ENCODE results near the gene SLC44A1.

SLC44A1 gene

DNA sequence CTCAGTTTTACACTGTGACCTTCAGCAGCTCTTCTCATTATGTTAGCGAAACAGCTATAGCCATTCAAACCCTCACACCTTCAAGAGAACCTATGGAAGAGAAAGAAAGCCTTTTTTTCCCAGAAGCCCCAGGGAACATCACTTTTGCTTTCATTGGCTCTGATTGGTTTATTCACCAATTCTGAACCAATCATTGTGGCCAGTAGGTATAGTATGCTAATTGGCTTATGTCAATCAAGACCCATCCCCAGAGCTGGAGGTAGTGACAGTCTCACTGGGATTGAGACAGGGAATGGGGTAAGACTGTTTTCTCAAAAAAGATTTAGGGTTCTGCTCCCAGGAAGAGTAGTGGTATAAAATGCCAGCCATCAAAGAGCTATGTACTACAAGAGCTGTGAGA, 129.3 kb downstream of the SLC44A1 start:
- no peak overlapping the region for H3K4me3 ChIP-seq (ENCODE audit: low read depth, low read length)
- TF ChIP-seq, protein P1, sequence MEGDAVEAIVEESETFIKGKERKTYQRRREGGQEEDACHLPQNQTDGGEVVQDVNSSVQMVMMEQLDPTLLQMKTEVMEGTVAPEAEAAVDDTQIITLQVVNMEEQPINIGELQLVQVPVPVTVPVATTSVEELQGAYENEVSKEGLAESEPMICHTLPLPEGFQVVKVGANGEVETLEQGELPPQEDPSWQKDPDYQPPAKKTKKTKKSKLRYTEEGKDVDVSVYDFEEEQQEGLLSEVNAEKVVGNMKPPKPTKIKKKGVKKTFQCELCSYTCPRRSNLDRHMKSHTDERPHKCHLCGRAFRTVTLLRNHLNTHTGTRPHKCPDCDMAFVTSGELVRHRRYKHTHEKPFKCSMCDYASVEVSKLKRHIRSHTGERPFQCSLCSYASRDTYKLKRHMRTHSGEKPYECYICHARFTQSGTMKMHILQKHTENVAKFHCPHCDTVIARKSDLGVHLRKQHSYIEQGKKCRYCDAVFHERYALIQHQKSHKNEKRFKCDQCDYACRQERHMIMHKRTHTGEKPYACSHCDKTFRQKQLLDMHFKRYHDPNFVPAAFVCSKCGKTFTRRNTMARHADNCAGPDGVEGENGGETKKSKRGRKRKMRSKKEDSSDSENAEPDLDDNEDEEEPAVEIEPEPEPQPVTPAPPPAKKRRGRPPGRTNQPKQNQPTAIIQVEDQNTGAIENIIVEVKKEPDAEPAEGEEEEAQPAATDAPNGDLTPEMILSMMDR (IDR thresholded peaks at IDR 0.05; ENCODE audit: low read depth, low read length): no peak

DNA sequence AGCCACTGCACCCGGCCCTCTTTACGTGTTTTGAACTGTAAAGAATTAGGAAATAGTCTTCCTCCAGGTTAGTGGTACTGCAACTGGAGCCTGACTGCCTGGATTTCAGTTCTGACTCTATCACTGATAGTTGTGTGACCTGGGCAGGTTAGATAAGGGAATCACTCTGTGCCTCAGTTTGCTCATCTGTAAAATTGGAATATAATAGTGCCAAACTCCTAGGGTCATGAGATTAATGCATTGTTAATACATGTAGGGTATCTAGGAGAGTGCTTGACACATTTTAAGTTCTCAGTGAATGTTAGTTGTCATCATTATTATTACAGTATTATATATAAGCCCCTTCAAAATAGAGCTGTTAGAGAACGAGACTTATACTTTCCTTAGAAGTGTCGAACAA, 130.9 kb downstream of the SLC44A1 start:
- TF ChIP-seq, protein P1 (IDR thresholded peaks at IDR 0.05; ENCODE audit: low read depth, low read length): no peak
- no peak overlapping the region for H3K4me3 ChIP-seq (ENCODE audit: low read depth, low read length)

DNA sequence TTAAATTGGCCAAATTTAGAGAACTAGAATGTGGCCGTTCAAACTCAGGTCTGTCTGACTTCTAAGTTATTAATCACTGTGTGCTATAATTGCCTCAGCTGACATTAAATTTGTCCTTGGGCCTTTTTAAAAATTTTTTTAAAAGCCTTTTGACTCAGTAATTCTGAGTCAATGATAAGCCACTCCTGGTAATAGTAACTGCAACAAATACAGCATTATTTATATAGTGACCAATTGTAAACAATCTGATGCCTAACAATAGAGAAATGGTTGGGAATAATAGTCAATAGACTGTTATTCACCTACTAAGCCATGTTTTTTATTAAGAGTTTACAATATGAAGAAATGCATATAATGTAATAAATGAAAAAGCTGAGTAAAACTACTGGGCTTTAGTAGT, 132.4 kb downstream of the SLC44A1 start:
- TF ChIP-seq, protein P1 (IDR thresholded peaks at IDR 0.05; ENCODE audit: low read depth, low read length): no peak

DNA sequence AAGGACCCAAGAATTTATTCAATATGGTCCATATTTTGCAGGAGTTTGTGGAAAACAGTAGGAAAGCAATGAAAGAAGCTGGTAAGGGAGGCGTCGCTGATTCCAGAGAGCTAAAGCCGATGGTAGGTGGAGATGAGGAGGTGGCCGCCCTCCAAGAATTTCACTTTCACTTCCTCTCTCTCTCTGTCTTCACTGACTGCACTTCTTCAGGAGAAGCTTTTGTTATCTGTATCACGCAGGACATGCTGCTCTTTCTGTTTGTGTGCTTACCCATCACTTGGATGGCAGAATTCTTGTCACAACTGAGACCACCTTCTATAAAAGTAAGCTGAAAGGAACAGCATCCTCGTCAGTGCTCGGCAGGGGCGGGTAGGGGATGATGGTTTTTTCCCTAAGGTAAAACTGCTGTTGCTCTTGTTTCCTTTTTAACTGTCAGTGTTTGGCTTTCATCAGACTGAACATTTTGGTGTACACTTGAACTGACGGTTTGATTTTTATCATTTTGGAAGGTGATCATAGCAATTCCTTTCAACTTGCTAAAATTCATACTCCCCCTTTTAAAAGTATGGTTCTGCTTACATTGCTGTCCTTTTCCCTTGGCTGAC, 141.0 kb downstream of the SLC44A1 start:
- no peak overlapping the region for H3K4me3 ChIP-seq (ENCODE audit: low read depth, low read length)
- TF ChIP-seq, protein P1 (IDR thresholded peaks at IDR 0.05; ENCODE audit: low read depth, low read length): no peak

More for the DNA sequence above, 132.4 kb downstream of the SLC44A1 start:
- H3K4me3 ChIP-seq (ENCODE audit: low read depth, low read length): no peak overlapping the region

DNA sequence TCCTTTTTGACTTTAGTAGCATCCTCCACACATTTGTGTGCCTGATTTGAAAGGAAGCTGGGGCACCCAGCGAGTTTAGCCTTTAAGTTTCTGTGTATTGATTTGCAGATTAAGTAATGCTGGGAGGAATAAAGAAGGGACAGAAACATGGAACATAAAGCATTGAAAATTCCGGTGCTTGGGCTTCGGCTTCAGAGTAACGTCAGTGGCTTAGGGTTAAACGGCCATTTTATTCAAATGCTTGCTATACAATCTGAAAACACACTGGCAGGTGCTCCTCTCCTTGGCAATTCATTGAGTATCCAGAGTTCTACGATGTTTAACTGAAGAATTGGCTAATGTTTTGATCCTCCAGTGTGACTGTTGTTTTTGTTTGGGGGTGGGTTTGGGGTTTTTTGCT, 145.3 kb downstream of the SLC44A1 start:
- TF ChIP-seq, protein P1 (IDR thresholded peaks at IDR 0.05; ENCODE audit: low read depth, low read length): no peak
- no peak overlapping the region for H3K4me3 ChIP-seq (ENCODE audit: low read depth, low read length)

DNA sequence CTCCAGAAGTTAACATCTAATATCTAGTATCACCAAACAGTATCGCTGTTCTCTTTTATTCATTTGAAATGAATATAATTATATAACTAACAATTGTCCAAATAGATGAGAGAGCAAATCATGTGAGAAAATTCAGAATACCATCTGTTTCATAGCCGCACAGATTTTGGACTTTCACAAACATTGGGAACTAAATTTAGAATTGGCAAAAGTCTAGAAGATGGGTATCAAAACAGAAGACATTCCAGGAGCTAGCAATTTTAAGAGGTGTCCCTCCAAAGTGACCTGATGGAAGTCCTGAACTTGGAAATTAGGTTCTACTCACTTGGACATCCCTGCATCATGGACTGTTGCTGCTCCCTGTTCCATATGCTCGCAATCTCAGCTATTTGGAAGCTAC, 146.4 kb downstream of the SLC44A1 start:
- H3K4me3 ChIP-seq (ENCODE audit: low read depth, low read length): no peak overlapping the region
- TF ChIP-seq, protein P1 (IDR thresholded peaks at IDR 0.05; ENCODE audit: low read depth, low read length): no peak

DNA sequence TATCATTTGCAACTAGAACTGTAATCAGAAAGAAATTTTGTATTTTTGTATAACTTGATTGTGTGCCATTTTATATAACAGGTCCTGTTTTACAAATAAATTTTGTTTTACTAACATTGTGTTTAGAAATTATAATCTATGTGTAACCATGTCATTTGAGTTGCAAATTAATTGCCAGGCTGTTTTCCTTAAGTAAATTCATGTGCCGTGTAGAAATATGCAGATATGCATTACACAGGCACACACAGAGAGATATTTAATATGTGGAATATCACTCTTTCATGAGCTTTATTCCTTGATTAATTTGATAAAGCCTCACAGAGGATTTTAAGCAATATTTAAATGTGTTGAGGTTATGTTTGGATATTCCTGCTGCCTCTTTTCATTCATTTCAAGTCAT, 146.8 kb downstream of the SLC44A1 start:
- TF ChIP-seq, protein P1 (IDR thresholded peaks at IDR 0.05; ENCODE audit: low read depth, low read length): no peak
- no peak overlapping the region for H3K4me3 ChIP-seq (ENCODE audit: low read depth, low read length)
